Measurements from ENCODE around the gene OTULIN.

OTULIN gene

GRCh38 chr5:14699807-14700400 lies 35.4 kb downstream of the OTULIN start:
- DNase-seq = no peak

- no peak for DNase-seq
Observed at GRCh38 chr5:14700478-14701436, 36.2 kb downstream of the OTULIN start.

- DNase-seq = no peak
Observed at GRCh38 chr5:14701556-14701955, 37.0 kb downstream of the OTULIN start.

- no peak for DNase-seq
Observed at GRCh38 chr5:14702238-14702839, 37.8 kb downstream of the OTULIN start.

GRCh38 chr5:14705556-14705955 lies 41.0 kb downstream of the OTULIN start:
- no peak for DNase-seq

GRCh38 chr5:14706615-14707021 lies 42.1 kb downstream of the OTULIN start:
- no peak for DNase-seq

- DNase-seq = no peak
Observed at GRCh38 chr5:14707811-14708390, 43.4 kb downstream of the OTULIN start.

- no peak for DNase-seq
Observed at GRCh38 chr5:14708551-14708950, 44.0 kb downstream of the OTULIN start.

GRCh38 chr5:14710313-14710994 lies 45.9 kb downstream of the OTULIN start:
- no peak for DNase-seq

- DNase-seq = no peak
Observed at GRCh38 chr5:14712131-14712530, 47.6 kb downstream of the OTULIN start.

GRCh38 chr5:14712666-14713065 lies 48.1 kb downstream of the OTULIN start:
- no peak for DNase-seq

GRCh38 chr5:14713476-14714390 lies 49.2 kb downstream of the OTULIN start:
- DNase-seq = no peak

- DNase-seq = no peak
Observed at GRCh38 chr5:14714706-14715105, 50.2 kb downstream of the OTULIN start.

- DNase-seq = no peak
Observed at GRCh38 chr5:14715481-14715880, 51.0 kb downstream of the OTULIN start.

- DNase-seq = no peak
Observed at GRCh38 chr5:14716755-14717752, 52.5 kb downstream of the OTULIN start.

- DNase-seq = no peak
Observed at GRCh38 chr5:14718778-14719177, 54.3 kb downstream of the OTULIN start.

GRCh38 chr5:14720236-14720923 lies 55.9 kb downstream of the OTULIN start:
- no peak for DNase-seq

- DNase-seq = no peak
Observed at GRCh38 chr5:14721990-14722656, 57.6 kb downstream of the OTULIN start.

- DNase-seq = no peak
Observed at GRCh38 chr5:14722923-14723322, 58.4 kb downstream of the OTULIN start.

Data from stimulated activated CD4-positive, alpha-beta T cell treated with anti-CD3 and anti-CD28 coated beads, Interleukin-12 subunit alpha, Interleukin-12 subunit beta, amount 100 ng/mL, for 4 hours (primary cell).